ENCODE measurements around the gene TMC6.
"Not testable (repeated sequence)": the region's sequence is repeated elsewhere in the genome, so short reads cannot be mapped to it uniquely, and the experiment has no call there.

Gene TMC6

DNA sequence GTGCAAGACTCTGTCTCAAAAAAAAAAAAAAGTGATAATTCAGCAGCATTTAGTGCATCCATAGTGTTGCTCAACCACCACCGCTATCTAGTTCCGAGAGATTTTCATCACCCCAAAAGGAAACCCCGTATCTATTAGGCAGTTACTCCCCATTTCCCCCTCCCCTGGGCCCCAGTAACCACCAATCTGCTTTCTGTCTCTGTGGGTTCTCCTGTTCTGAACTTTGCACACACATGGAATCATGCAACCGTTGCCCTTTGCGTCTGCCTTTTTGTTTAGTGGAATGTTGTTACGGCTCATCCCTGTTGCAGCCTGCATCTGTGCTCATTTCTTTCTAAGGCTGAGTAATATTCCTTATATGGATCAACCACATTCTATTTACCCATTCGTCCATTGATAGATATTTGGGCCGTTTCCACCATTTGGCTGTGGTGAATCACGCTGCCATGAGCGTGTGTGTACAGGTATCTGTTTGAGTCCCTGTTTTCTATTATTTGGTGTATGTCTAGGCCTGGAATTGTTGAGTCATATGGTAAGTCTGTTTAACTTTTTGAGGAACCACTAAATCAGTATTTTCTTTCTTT is 31.1 kb upstream of the TMC6 start:
- no peak for DNase-seq (ENCODE audit: low read depth in 3 of 3)

DNA sequence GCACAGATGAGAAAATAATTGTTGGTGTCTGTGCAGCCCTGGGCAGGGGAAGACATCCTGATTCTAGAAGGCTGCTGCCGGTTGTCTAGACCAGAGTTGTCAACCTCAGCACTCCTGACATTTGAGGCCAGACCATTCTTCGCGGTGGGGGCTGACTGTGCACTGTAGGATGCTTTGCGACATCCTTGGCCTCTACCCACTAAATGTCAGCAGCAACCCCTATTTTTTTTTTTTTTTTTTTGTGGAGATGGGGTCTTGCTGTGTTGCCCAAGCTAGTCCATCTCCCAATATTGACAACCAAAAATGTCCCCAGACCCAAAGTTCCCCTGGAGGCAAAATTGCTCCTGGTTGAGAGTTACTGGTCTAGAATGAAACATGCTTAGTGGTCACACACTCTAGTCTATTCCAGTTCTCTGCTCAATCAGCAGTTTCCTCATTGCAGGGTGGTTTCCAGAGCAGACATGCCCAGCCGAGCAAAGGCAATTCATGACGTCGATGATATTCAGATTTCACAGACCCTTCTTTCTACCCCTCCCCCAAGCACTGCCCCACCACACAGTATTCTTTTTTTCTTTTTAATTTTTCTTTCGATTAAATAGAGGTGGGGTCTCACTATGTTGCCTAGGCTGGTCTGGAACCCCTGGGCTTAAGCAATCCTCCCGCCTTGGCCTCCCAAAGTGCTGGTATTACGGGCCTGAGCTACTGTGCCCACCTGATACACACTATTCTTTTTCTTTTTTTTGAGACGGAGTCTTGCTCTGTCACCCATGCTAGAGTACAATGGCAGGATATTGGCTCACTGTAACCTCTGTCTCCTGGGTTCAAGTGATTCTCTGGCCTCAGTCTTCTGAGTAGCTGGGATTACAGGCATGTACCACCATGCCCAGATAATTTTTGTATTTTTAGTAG is 26.6 kb upstream of the TMC6 start:
- no peak for DNase-seq (ENCODE audit: low read depth in 3 of 3)

DNA sequence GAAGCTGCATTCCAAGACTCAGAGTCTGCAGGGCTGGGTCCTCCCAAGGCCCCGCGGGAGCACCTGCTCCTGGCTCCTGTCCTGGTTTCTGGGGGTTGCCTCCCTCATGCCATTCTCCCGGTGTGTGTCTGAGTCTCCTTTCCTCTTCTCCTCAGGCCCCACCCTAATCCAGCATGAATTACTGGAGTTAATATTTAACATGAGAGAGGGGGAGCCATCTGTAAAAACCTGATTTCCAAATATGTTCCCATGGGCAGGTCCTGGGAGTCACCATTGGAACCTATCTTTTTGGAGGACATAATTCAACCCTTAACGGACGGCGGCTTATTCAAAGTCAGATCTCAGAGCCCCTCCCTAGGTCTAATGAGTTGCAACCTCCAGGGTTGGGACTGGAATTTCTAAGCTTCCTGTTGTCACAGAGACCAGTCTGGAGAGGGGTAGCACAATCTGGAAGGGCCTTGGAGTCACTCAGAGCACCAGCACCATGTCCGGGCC is 23.0 kb upstream of the TMC6 start:
- DNase-seq (ENCODE audit: low read depth in 3 of 3) = no peak

- DNase-seq (ENCODE audit: low read depth in 3 of 3) = no peak
Observed at GRCh38 chr17:78148286-78149016, 19.9 kb upstream of the TMC6 start.

GRCh38 chr17:78147315-78147998 is 18.9 kb upstream of the TMC6 start:
- DNase-seq (ENCODE audit: low read depth in 3 of 3) = no peak

DNA sequence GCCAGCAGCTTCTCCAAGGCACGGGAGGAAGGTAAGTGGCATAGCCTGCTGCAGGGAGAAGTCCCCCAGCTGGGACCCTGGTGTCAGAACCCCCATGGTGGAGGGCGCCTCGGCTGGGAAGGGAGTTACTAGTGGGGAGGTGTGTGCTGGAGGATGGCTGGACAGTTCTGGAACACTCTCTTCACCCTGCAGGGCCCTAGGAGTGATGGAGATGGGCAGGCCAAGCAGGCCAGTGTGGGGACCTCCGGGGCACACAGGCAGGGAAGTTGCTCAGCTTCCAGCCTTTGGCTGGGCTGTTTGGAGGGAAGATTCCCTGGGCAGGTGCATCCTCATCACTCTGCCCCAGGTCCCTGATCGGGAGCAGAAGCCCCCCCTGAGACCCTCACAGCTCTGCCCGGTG is 18.3 kb upstream of the TMC6 start:
- DNase-seq (ENCODE audit: low read depth in 3 of 3) = no peak

- no peak for DNase-seq (ENCODE audit: low read depth in 3 of 3)
Observed at GRCh38 chr17:78146471-78146869, 17.9 kb upstream of the TMC6 start.

GRCh38 chr17:78144736-78145641 is 16.4 kb upstream of the TMC6 start:
- no peak for DNase-seq (ENCODE audit: low read depth in 3 of 3)

DNA sequence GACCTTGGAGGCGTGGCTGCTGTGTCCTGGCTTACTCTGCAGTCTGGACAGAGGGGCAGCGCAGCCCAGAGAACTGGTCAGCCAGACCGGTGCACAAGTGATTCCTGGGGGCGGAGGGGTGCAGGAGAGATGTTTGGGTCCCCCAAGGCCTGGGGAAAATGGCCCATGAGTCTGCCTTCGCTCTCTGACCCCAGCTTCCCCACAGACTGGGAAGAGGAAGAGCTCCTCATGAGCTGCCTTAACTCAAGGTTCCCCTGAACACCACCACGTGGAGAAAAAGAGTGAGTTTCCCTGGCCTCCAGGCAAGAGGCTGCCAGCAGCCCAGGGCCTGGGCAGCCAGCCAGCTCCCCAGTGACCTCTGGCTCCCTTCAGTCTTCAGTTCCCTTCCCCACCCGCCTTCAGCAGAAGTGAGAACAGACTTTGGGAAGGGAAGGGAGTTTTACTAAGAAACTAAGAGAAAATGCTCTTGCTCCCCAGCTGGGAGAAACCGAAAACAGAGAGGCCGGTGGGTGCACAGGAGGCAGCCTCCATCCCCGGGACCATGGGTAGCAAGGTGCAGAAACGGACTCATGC is 15.7 kb upstream of the TMC6 start:
- no peak for DNase-seq (ENCODE audit: low read depth in 3 of 3)

DNA sequence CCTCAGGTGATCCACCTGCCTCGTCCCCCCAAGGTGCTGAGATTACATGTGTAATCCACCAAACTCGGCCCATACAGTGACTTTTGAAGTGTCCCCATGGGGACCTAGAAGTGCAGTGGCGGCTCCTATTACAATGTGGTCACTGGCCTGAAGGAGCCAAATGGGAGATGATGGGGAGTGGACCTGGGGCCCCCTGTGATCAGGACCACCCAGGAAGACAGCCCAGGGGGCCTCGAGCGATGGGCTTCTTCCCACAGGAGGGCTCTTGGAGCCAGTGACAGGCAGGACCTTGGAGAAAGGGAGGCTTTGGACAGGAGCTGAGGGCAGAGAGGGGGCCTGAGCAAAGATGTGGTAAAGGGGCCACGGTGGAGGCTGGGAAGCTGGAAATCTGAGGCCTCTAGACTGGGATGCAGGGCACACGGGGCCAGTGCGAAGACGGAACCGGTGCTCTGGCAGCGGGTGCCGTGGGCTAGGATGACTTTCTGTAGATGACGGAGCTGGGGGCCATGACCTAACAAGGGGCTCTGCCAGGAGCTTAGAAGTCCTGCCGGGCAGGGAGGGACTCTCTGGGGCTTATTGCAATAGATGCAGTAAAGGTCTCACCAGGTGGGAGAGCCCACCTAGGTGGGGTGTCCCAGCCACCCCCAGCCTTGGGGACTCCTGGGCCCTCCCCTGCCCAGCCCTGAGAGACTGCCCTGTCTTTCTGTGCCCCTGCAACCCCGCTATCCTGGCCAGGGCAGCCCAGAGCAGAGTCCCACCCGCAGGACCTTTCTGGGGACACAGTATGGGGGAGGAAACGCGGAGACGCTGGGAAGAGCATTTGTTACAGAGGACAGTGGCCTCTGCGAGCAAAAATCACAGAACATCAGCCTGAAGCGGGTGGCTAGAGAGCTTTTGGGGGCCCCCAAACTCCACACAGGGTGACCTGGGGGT is 14.9 kb upstream of the TMC6 start:
- no peak for DNase-seq (ENCODE audit: low read depth in 3 of 3)

DNA sequence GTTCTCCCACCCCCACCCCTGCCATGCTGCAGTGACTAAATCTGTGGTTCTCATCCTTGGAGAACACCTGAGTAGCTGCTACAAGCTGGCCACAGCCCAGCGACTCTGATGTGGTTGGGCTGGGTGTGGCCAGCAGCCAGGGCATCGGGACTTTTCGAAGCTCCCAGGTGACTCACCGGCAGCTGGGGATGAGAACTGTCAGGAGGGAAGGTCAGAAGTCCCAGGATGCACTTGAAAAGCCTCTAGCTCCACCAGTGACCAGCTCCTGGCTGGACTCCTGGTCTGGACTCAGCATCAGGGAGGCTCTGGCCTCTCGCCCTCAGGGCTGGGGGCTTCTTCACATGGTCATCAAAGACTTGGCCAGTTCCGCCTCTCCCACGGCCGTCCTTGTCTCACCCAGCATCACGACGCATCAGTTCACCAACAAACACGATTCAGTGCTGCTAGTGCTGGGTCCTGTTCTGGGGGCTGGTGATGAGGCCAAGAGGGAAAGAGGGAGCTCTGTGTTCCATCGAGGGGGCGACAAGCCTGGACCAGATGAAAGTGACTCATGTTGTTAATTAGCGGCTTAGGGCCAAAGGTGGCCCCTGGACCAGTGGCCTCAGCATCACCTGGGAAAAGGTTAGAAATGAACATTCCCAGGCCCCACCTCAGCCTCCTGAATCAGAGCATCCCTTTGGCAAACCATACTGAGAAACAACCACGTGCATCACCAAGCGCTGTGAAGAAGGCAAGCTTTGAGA is 13.7 kb upstream of the TMC6 start:
- DNase-seq (ENCODE audit: low read depth in 3 of 3) = no peak

GRCh38 chr17:78141437-78142118 is 13.0 kb upstream of the TMC6 start:
- DNase-seq (ENCODE audit: low read depth in 3 of 3) = no peak

GRCh38 chr17:78140169-78141051 is 11.9 kb upstream of the TMC6 start:
- DNase-seq (ENCODE audit: low read depth in 3 of 3) = peak; percentile 80 to 84 (median 84)

- not testable (repeated sequence) for DNase-seq (ENCODE audit: low read depth in 3 of 3)
Observed at GRCh38 chr17:78139861-78140168, 11.3 kb upstream of the TMC6 start.

- no peak for DNase-seq (ENCODE audit: low read depth in 3 of 3)
Observed at GRCh38 chr17:78138204-78139060, 9.9 kb upstream of the TMC6 start.

All from stimulated activated CD4-positive, alpha-beta T cell treated with anti-CD3 and anti-CD28 coated beads, TNF-alpha, amount 100 ng/mL, for 4 hours (primary cell).